ENCODE measurements around the gene STUB1. TPM values are rescaled to one million over a fixed set of nuclear protein-coding genes. Genes with fewer than 3 reads are reported as not detected.

STUB1 gene
- total and polyA plus RNA-seq, 2 donors (not counting 1 experiment from before 2014, with no cell fraction given) = 94.3 to 116 TPM

- Mint-ChIP-seq H3K4me1 (peaks cover 16% of the 10 kb centered on the region), H3K9me3 (ENCODE audit: insufficient read depth) (no peaks in the 10 kb centered on the region), H3K27ac (no peak overlapping the region), H3K4me3 (peak overlapping the region; percentile 73), H3K27me3 (no peaks in the 10 kb centered on the region)
- Histone ChIP-seq H3K9ac (ENCODE audit: low read length) (no peak overlapping the region), H3K27ac (ENCODE audit: low read length in 2 of 2) (no peak overlapping the region), H4K20me1 (ENCODE audit: control insufficient read depth, insufficient read depth, low read length, poor library complexity, severe bottlenecking) (peaks cover 14% of the 10 kb centered on the region), H3K79me2 (ENCODE audit: control insufficient read depth, insufficient read depth, low read length) (no peaks in the 10 kb centered on the region), H2AFZ (ENCODE audit: insufficient read depth, low read depth, low read length, poor library complexity, severe bottlenecking) (no peak overlapping the region), H3K27me3 (replicated peaks in 1 of 4; ENCODE audit: control extremely low read depth in 1 of 4, control insufficient read depth in 3 of 4, insufficient read depth in 4 of 4, low read length in 3 of 4) (no peaks in the 10 kb centered on the region), H3K4me2 (replicated peaks; ENCODE audit: low read depth, low read length, poor library complexity, severe bottlenecking) (peak overlapping the region; percentile 97), H3K9me3 (ENCODE audit: control extremely low read depth in 1 of 3, control insufficient read depth in 2 of 3, insufficient read depth in 1 of 3, low read length in 2 of 3) (no peaks in the 10 kb centered on the region), H3K4me1 (ENCODE audit: control insufficient read depth in 2 of 2, insufficient read depth in 2 of 2, low read length in 2 of 2) (peaks cover 10 to 28% of the 10 kb centered on the region in 2 donors), H3K4me3 (ENCODE audit: control extremely low read depth in 1 of 5, extremely low read depth in 1 of 5, insufficient read depth in 1 of 5, low read depth in 2 of 5, low read length in 4 of 5) (peak overlapping the region in 3 of 5 experiments; percentile 69 to 77 (median 70)), H3K36me3 (replicated peaks in 1 of 2; ENCODE audit: control extremely low read depth in 1 of 2, control insufficient read depth in 1 of 2, extremely low read depth in 1 of 2, insufficient read depth in 2 of 2, low read length in 1 of 2) (peaks cover 0 to 25% of the 10 kb centered on the region in 2 experiments)
- CTCF ChIA-PET = interaction anchor here (1.2 kb wide), 1 partner anchor 17 kb away, joined by 4 read pairs; no protein-coding TSS in a partner anchor
- ATAC-seq (ENCODE audit: low read depth) (no peak), DNase-seq (no peak)
- intact Hi-C loops (cut with micrococcal nuclease) = loop anchor here (1.0 to 5.0 kb wide), 2 partner anchors 12 to 883 kb away; partner anchors contain the start of genes CRAMP1 and IFT140
- WGBS (ENCODE audit: insufficient coverage) = 91% methylated on average over 50 of the region's 55 CpGs
- POLR2A ChIA-PET = interaction anchor here (0.6 to 1.5 kb wide), 2 partner anchors 12 to 1254 kb away, joined by 4 to 11 read pairs; partner anchors contain the start of gene CIAO3
- no peak for TF ChIP-seq CTCF (IDR thresholded peaks at IDR 0.05)
- TF ChIP-seq EZH2 (IDR thresholded peaks at IDR 0.05; ENCODE audit: borderline replicate concordance, insufficient read depth, low read depth, low read length, poor library complexity, severe bottlenecking) = no peak
Observed at GRCh38 chr16:728890-729744, 48.9 kb downstream of the STUB1 start.

Data from B cell (primary cell).